Fibroblast of lung (primary cell): Measurements from ENCODE around the gene ATP11A. TPM values are rescaled to one million over a fixed set of nuclear protein-coding genes. Genes with fewer than 3 reads are reported as not detected.

ENCODE experiments used
- DNase-seq, 2 donors: peaks; one replicate each; pipeline versions ENCODE4 v3.0.0 to v3.0.0-alpha.2; 2010; ENCODE audit warnings: low read depth in 2 of 2
- H2AFZ ChIP-seq: 2 replicates; pipeline ENCODE4 v1.5.1; 2012; ENCODE audit warnings: low read length, control low read depth, inconsistent platforms
- H3K27ac ChIP-seq: 2 replicates; pipeline ENCODE4 v1.5.1; 2011; ENCODE audit warnings: low read length, control low read depth; ENCODE audit not compliant: insufficient read depth
- H3K27me3 ChIP-seq: 2 replicates; pipeline ENCODE4 v1.5.1; 2011; ENCODE audit warnings: mild to moderate bottlenecking, low read length; ENCODE audit not compliant: control insufficient read depth, insufficient read depth
- H3K36me3 ChIP-seq: 2 replicates; pipeline ENCODE4 v1.5.1; 2011; ENCODE audit warnings: low read length; ENCODE audit not compliant: control insufficient read depth, insufficient read depth
- H3K4me1 ChIP-seq: 2 replicates; pipeline ENCODE4 v1.5.1; 2011; ENCODE audit warnings: low read length; ENCODE audit not compliant: control insufficient read depth, insufficient read depth; ENCODE audit errors: extremely low read depth
- H3K4me2 ChIP-seq: 2 replicates; pipeline ENCODE4 v1.5.1; 2011; ENCODE audit warnings: low read length, control low read depth; ENCODE audit not compliant: insufficient read depth; ENCODE audit errors: extremely low read depth
- H3K4me3 ChIP-seq, 4 experiments: fragments of 200-600 bp in 1 of 4; sonication (generic) in 1 of 4; replicated peaks in 1 of 4; 2 replicates each; pipeline ENCODE4 v1.5.1; 2011 to 2016; ENCODE audit warnings: low read length in 4 of 4, low read depth in 3 of 4, mild to moderate bottlenecking in 3 of 4, control low read depth in 2 of 4, inconsistent platforms in 1 of 4, mixed read lengths in 1 of 4; ENCODE audit not compliant: insufficient read depth in 1 of 4; ENCODE audit errors: control extremely low read depth in 1 of 4
- H3K79me2 ChIP-seq: 2 replicates; pipeline ENCODE4 v1.5.1; 2012; ENCODE audit warnings: mild to moderate bottlenecking, low read length, inconsistent platforms; ENCODE audit not compliant: control insufficient read depth, insufficient read depth
- H3K9ac ChIP-seq: 2 replicates; pipeline ENCODE4 v1.5.1; 2011; ENCODE audit warnings: mild to moderate bottlenecking, low read length, control low read depth; ENCODE audit not compliant: insufficient read depth
- H3K9me3 ChIP-seq: 2 replicates; pipeline ENCODE4 v1.5.1; 2012; ENCODE audit warnings: low read depth, low read length; ENCODE audit not compliant: control insufficient read depth, insufficient read depth
- H4K20me1 ChIP-seq: 2 replicates; pipeline ENCODE4 v1.5.1; 2011; ENCODE audit warnings: low read length; ENCODE audit not compliant: control insufficient read depth, insufficient read depth; ENCODE audit errors: extremely low read depth
- EZH2 ChIP-seq: IDR thresholded peaks from 2 replicates; pipeline ENCODE4 v1.5.1; 2012; ENCODE audit warnings: low read length, control low read depth, mild to moderate bottlenecking; ENCODE audit errors: missing control alignments
- polyA plus RNA-seq, 2 donors: library from polyadenylated mRNA; depleted of rRNA in 1 of 2; stranded (reverse) in 1 of 2; unstranded in 1 of 2; fragments of >200 nt; gene quantifications; 2 replicates each; pipeline ENCODE4 v1.2.1, GENCODE V29; 2011 to 2012; ENCODE audit warnings: missing spikeins in 1 of 2
- total RNA-seq: library from RNA; depleted of rRNA; stranded (reverse); fragments of >200 nt; gene quantifications from 2 replicates; pipeline ENCODE4 v1.2.1, GENCODE V29; 2014
- TF ChIP-seq, protein P1 (sequence below), 2 donors: IDR thresholded peaks in 1 of 2; conservative IDR thresholded peaks in 1 of 2; 1 replicate in 1 of 2; 2 replicates in 1 of 2; pipeline ENCODE4 v1.5.1; 2011 to 2012; ENCODE audit warnings: low read length in 2 of 2, control low read depth in 1 of 2, inconsistent platforms in 1 of 2, low read depth in 1 of 2, mild to moderate bottlenecking in 1 of 2

The ATP11A gene
- total and polyA plus RNA-seq, 2 donors (not counting 1 experiment from before 2014, with no cell fraction given): 2.3 to 7.8 TPM

- H3K4me2 ChIP-seq: no peak overlapping the region
- H3K9ac ChIP-seq: no peak overlapping the region
- DNase-seq: no peak
- no peaks in the 10 kb centered on the region for H3K9me3 ChIP-seq
- H3K27ac ChIP-seq: no peak overlapping the region
- H3K79me2 ChIP-seq: no peaks in the 10 kb centered on the region
- H2AFZ ChIP-seq: no peak overlapping the region
- TF ChIP-seq, protein P1, sequence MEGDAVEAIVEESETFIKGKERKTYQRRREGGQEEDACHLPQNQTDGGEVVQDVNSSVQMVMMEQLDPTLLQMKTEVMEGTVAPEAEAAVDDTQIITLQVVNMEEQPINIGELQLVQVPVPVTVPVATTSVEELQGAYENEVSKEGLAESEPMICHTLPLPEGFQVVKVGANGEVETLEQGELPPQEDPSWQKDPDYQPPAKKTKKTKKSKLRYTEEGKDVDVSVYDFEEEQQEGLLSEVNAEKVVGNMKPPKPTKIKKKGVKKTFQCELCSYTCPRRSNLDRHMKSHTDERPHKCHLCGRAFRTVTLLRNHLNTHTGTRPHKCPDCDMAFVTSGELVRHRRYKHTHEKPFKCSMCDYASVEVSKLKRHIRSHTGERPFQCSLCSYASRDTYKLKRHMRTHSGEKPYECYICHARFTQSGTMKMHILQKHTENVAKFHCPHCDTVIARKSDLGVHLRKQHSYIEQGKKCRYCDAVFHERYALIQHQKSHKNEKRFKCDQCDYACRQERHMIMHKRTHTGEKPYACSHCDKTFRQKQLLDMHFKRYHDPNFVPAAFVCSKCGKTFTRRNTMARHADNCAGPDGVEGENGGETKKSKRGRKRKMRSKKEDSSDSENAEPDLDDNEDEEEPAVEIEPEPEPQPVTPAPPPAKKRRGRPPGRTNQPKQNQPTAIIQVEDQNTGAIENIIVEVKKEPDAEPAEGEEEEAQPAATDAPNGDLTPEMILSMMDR (conservative IDR thresholded peaks at IDR 0.05 in 1 of 2, IDR thresholded peaks at IDR 0.05 in 1 of 2; ENCODE audit: low read depth in 1 of 2, low read length in 2 of 2): no peak
- TF ChIP-seq EZH2: no peak
- H3K4me1 ChIP-seq: no peaks in the 10 kb centered on the region
- no peak overlapping the region for H3K4me3 ChIP-seq
- no peaks in the 10 kb centered on the region for H3K27me3 ChIP-seq
- H4K20me1 ChIP-seq: no peaks in the 10 kb centered on the region
- no peaks in the 10 kb centered on the region for H3K36me3 ChIP-seq
Measured at GRCh38 chr13:112765731-112766130, 75.9 kb downstream of the ATP11A start.

- Histone ChIP-seq H3K9ac (no peak overlapping the region), H3K4me1 (no peaks in the 10 kb centered on the region), H3K9me3 (no peaks in the 10 kb centered on the region), H2AFZ (no peak overlapping the region), H3K4me3 (no peak overlapping the region), H3K79me2 (no peaks in the 10 kb centered on the region), H3K36me3 (no peaks in the 10 kb centered on the region), H3K4me2 (no peak overlapping the region), H4K20me1 (no peaks in the 10 kb centered on the region), H3K27me3 (no peaks in the 10 kb centered on the region), H3K27ac (no peak overlapping the region)
- DNase-seq: no peak
- TF ChIP-seq, protein P1 (conservative IDR thresholded peaks at IDR 0.05 in 1 of 2, IDR thresholded peaks at IDR 0.05 in 1 of 2; ENCODE audit: low read depth in 1 of 2, low read length in 2 of 2): no peak
- no peak for TF ChIP-seq EZH2
Measured at GRCh38 chr13:112766336-112766735, 76.5 kb downstream of the ATP11A start.

DNA sequence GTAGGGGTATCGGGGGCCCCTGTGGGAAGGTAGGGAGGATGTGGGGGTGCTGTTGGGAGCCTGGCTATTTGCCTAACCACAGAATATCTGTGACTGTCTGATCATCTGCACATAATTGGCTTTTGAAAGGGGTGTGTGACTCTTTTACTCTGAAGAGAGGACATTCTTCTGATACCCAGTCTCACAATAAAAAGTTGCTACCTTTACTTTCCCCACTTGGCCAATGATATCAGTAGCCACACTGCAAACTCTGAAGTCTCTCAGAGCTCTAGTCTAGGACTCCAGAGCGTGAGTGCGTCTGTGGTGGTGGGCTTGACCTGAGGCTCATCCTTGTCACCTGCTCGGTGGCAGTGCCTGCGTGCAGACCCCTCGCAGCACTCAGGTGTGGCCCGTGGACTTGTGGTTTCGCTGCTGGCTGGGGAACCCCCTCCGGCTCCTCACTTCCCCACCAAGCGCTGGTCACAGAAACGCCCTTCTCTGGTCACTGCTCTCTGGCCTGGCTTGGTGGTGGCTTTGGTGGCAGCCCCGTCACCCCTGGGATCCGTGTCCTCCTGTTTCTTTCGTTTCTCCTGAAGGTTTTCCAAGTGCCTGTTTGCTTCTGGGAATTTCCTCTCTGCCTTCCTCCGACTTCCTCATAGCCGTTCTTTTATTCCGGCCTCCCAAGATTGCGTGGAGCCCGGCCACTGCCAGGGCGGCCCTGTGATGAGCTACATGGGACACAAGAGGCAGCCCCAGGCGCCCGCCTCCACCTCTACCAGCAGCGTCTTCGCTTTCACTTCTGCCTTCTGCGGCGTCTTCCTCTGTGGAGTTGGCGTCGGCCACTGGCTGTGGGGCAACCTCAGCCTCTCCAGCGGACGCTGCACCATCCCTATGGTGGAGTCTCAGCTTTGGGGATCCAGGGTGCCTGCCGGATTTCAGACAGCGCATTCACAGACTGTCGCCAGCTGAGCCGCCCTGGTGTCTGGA, 78.0 kb downstream of the ATP11A start:
- H3K36me3 ChIP-seq: no peaks in the 10 kb centered on the region
- H3K79me2 ChIP-seq: no peaks in the 10 kb centered on the region
- no peaks in the 10 kb centered on the region for H4K20me1 ChIP-seq
- TF ChIP-seq EZH2: no peak
- TF ChIP-seq, protein P1 (conservative IDR thresholded peaks at IDR 0.05 in 1 of 2, IDR thresholded peaks at IDR 0.05 in 1 of 2; ENCODE audit: low read depth in 1 of 2, low read length in 2 of 2): no peak
- H3K4me1 ChIP-seq: no peaks in the 10 kb centered on the region
- no peaks in the 10 kb centered on the region for H3K9me3 ChIP-seq
- no peaks in the 10 kb centered on the region for H3K27me3 ChIP-seq
- no peak overlapping the region for H3K4me3 ChIP-seq
- H3K9ac ChIP-seq: no peak overlapping the region
- DNase-seq: no peak
- no peak overlapping the region for H3K27ac ChIP-seq
- no peak overlapping the region for H3K4me2 ChIP-seq
- H2AFZ ChIP-seq: no peak overlapping the region
